T-helper 9 cell (primary cell): ENCODE measurements around the gene SLC5A2.
A peak's percentile ranks its signal among the peaks of the same experiment; 100 is the strongest.
"Not testable (repeated sequence)": the region's sequence is repeated elsewhere in the genome, so short reads cannot be mapped to it uniquely, and the experiment has no call there.

Source experiments
- DNase-seq: peaks from one replicate; pipeline ENCODE4 v3.0.0-alpha.2; 2020

The SLC5A2 gene

DNA sequence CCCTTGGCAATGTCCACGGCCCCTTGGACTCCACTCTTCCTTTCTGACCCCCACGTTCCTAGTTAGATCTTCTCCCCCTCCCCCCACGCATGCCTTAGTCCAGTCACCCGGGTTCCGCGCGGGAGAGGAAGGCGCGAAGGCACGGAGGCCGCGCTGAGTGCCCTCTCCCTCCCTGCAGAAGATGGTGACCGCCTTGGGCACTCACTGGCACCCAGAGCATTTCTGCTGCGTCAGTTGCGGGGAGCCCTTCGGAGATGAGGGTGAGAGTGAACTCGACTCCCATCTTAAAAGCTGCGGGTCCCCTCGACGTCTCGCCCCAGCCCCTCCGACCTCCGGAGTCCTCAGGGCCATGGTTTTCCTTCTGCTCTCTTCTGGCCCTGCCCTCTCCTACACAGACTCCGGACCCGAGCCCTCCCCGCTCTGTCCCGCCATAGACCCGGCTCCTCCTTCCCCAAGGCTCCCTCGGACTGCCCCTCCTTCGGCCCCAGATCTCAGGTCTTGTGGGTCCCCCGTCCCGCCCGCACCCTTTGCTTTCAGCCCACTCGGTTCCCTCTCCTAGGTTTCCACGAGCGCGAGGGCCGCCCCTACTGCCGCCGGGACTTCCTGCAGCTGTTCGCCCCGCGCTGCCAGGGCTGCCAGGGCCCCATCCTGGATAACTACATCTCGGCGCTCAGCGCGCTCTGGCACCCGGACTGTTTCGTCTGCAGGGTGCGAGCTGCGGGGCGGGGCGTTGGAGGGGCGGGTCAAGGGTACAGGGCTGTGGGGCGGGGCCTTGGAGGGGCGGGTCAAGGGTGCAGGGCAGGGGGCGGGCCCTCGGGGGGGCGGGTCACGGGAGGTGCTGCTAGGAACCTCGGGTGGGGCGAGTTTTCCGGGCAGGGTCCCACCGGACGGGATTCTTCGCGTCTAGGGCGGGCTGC, 6.4 kb upstream of the SLC5A2 start:
- DNase-seq: peak; percentile 87

DNA sequence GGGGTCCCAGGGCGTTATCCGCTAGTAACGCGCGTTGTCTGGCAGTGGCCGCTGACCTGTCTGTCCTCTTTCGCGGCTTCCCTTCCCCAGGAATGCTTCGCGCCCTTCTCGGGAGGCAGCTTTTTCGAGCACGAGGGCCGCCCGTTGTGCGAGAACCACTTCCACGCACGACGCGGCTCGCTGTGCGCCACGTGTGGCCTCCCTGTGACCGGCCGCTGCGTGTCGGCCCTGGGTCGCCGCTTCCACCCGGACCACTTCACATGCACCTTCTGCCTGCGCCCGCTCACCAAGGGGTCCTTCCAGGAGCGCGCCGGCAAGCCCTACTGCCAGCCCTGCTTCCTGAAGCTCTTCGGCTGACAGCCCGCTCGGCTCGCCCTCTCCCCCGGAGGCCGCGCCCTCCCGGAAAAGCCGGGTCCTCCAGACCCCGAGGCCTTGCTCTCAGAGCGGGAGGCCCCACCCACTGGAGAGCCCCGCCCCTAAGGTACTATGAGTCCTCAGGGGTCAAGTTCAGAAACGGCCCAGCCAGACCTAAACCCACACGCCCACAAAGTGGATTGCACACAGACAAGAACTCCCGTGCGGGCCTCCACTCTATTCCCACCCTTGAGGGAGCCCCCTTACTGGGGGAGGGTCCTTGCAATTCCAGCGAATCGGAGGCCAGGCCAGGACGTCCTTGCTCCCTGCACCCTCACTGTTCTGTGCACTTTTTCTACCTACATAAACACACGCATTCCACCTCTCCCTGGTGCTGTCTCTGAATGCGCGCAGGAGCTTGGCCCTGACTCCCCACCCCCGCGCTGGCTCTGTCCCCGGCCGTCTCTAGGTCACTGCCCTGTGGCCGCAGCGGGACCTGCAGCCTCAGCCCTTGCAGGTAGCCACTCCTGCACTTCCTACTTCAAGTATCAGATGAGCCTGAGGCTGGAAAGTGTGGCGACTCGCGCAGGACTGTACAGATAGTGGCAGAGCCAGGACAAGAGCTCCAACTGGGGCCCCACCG, 5.4 kb upstream of the SLC5A2 start:
- no peak for DNase-seq

DNA sequence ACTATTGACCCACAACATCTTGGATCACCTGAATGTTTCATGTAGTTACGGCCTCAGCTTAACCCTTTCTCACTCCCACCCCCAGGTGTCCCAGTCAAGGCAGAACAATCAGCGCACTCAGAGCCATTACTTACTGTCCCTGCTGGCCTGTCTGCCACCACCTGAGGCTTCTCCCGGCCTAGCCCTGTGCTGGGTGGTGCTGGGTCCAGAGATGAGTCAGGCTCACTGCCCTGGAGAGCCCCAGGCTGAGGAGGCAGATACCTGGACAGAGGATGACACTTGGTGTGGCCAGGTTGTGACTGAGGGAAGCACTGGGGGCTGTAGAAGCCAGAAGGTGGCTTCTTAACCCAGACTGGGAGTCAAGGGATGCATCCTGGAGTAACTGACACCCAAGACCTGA, 4.0 kb upstream of the SLC5A2 start:
- DNase-seq: no peak

DNA sequence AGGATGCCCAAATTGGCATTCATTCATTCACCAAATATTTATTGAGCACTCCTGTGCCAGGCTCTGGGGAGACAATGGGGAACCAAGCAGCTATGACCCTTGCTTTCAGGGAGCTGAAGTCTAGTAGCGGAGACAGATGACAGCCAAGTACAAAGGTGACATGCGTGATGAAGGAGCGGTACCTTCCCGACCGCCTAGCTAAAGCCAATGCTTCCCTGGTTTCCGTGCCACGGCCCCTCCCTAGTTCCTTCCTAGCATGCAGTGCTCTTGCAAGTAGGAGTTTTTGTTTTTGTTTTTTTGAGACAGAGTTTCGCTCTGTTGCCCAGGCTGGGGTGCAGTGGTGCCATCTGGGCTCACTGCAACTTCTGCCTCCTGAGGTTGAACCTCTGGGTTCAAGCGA, 3.2 kb upstream of the SLC5A2 start:
- DNase-seq: no peak

DNA sequence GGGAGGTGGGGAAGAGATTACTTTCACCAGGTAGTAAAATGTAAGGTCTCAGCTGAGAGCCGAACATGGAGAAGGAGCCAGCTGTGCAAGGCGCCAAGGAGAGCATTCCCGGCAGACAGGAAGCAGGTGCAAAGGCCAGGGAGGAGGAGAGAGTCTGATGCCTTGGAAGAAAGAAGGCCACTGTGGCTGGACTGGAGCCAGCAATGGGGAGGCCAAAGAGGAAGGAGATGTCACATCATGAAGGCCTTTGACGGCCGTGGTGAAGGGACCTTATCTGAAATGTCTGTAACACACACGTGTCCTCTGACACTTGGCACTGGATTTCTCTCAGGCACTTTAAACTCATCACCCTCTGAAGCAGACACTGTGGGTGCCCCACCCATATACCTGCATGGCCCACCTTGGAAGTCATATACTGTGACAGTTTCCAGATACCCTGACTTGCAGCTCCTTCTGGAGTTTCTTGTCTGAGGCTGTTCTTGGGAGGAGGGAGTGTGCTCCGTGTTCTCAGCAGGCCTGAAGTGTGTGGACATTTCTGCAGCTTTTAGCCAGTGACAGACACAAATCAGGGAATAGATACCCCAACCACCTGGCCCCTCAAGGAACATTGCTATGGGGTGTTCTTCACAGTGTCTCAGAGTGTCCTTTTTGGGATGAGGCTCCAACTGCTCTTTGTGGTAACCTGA, 1.9 kb upstream of the SLC5A2 start:
- no peak for DNase-seq

DNA sequence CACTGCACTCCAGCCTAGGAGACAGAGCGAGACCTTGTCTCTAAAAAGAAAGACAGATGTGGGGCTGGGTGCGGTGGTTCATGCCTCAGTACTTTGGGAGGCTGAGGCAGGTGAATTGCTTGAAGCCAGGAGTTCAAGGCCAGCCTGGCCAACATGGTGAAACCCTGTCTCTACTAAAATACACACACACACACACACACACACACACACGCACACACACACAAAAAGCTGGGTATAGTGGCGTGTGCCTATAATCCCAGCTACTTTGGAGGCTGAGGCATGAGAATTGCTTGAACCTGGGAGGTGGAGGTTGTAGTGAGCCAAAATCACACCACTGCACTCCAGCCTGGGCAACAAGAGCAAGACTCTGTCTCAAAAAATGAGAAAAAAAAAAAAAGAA, 1.1 kb downstream of the SLC5A2 start:
- DNase-seq: not testable (repeated sequence)

DNA sequence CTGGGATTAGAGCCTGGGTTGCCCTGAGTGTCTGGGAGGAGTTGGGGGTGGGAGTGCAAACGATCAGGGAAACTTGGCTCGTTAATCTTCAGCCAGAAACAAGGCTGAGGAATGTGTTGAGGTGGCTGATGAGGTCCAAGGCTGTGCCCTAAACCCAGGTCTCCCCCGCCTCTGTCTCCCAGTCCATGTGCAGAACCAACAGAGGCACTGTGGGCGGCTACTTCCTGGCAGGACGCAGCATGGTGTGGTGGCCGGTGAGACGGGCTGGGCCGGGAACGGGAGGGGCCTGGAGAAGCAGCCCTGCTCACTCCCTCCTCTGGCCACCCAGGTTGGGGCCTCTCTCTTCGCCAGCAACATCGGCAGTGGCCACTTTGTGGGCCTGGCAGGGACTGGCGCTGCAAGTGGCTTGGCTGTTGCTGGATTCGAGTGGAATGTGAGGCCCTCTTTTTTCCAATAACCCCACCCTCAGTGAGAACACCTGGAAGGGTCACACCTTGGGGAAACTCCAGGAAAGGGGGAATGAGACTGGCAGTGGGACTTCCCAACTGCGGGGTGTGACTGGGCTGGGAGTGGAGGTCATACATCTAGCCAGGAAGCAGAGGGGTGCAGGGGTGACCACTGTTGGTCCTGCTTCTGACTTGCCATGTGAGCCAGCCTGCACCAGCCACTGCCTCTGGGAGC, 1.7 kb downstream of the SLC5A2 start:
- no peak for DNase-seq

DNA sequence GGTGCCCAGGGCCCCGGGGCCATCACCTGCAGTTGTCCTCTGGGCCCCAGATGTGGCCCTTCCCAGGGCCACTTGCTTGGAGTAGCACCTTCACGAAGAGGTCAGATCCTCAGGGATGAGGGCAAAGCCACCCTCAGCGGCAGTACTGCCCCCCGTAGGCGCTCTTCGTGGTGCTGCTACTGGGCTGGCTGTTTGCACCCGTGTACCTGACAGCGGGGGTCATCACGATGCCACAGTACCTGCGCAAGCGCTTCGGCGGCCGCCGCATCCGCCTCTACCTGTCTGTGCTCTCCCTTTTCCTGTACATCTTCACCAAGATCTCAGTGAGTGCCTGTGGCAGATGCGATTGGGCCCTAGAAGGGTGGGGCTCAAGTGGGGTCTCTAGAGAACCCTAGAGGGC, 2.6 kb downstream of the SLC5A2 start:
- DNase-seq: no peak

DNA sequence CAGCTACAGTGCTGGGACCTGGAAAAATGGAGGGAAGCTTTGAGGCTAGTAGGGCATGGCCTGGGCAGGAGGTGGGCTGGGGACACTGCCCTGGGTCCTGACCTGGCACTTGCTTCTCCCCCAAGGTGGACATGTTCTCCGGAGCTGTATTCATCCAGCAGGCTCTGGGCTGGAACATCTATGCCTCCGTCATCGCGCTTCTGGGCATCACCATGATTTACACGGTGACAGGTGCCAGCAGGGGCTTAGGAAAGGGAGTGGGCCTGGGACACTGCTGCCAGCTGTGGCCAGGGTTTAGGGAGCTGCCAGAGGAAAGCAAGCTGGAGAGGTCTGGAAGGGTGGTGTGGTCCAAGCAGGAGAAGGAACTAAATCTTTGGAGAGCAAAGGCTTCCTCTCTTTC, 3.1 kb downstream of the SLC5A2 start:
- DNase-seq: no peak

DNA sequence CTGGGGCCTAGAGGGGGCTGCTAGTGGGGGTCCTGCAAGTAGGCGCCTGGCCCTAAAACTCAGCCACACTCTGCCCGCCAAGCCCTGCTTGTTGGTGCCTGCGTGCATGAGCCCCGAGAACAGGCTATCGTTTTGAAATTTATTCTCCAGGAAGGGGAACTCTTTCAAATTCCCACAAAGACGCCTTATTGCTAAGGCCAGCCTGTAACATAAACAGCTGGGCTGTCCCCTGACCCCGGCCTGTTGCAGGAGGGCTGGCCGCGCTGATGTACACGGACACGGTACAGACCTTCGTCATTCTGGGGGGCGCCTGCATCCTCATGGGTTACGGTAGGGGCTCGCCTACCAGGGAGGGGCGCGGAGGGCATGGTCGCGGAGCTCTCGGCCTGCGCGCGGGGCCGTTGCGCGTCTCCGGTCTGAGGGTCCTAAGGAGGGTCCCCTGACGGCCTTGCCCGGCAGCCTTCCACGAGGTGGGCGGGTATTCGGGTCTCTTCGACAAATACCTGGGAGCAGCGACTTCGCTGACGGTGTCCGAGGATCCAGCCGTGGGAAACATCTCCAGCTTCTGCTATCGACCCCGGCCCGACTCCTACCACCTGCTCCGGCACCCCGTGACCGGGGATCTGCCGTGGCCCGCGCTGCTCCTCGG, 4.3 kb downstream of the SLC5A2 start:
- DNase-seq: no peak

DNA sequence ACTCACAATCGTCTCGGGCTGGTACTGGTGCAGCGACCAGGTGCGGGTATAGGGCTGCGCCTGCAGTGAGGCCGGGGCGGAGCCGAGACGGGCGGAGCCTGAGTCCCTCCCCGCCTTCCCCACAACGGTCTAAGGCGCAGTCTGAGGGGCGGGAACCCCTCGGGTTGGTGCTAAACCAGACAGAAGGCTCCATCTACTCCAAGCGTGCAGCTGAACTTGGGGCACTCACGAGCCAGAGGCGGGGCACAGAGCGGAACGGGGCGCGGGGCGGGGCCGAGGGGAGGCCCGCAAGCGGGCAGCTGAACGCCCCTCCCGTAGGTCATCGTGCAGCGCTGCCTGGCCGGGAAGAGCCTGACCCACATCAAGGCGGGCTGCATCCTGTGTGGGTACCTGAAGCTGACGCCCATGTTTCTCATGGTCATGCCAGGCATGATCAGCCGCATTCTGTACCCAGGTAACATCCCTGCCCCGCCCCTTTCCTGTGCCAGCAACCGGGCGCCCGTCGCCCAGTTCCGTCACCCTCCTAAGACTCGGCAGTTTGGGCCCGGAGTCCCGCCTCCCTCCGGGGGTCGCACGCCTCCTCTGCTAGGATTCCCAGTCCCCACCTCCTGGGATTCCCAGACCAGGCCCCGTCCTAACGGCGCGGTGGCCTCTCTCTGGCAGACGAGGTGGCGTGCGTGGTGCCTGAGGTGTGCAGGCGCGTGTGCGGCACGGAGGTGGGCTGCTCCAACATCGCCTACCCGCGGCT, 5.0 kb downstream of the SLC5A2 start:
- peak; percentile 73 for DNase-seq

DNA sequence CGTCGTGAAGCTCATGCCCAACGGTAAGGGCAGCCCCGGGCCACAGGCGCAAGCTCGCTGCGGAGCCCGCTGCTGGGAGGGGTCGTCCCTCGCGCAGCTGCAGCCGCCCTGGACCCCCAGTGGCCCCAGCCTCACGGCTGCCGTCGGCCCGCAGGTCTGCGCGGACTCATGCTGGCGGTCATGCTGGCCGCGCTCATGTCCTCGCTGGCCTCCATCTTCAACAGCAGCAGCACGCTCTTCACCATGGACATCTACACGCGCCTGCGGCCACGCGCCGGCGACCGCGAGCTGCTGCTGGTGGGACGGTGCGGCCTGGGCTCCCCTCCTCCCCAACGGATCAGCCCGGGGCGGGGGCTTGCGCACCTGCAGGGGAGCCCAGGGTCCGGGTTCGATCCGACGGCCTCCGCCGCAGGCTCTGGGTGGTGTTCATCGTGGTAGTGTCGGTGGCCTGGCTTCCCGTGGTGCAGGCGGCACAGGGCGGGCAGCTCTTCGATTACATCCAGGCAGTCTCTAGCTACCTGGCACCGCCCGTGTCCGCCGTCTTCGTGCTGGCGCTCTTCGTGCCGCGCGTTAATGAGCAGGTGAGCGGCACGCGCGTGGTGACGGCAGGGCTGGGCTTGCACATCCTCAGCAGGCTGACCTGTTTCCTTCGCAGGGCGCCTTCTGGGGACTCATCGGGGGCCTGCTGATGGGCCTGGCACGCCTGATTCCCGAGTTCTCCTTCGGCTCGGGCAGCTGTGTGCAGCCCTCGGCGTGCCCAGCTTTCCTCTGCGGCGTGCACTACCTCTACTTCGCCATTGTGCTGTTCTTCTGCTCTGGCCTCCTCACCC, 5.8 kb downstream of the SLC5A2 start:
- no peak for DNase-seq

DNA sequence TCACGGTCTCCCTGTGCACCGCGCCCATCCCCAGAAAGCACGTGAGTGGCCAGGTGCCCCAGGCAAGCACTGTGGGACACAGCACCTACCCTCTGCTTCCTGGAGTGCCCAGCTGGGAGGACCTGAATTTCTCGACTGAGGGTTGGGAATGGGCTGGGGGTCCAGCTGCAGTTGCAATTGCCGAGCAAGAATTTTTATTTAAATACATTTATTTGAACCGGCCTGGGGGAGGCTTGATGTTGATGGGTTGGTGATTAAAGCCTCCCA, 6.3 kb downstream of the SLC5A2 start:
- DNase-seq: no peak

DNA sequence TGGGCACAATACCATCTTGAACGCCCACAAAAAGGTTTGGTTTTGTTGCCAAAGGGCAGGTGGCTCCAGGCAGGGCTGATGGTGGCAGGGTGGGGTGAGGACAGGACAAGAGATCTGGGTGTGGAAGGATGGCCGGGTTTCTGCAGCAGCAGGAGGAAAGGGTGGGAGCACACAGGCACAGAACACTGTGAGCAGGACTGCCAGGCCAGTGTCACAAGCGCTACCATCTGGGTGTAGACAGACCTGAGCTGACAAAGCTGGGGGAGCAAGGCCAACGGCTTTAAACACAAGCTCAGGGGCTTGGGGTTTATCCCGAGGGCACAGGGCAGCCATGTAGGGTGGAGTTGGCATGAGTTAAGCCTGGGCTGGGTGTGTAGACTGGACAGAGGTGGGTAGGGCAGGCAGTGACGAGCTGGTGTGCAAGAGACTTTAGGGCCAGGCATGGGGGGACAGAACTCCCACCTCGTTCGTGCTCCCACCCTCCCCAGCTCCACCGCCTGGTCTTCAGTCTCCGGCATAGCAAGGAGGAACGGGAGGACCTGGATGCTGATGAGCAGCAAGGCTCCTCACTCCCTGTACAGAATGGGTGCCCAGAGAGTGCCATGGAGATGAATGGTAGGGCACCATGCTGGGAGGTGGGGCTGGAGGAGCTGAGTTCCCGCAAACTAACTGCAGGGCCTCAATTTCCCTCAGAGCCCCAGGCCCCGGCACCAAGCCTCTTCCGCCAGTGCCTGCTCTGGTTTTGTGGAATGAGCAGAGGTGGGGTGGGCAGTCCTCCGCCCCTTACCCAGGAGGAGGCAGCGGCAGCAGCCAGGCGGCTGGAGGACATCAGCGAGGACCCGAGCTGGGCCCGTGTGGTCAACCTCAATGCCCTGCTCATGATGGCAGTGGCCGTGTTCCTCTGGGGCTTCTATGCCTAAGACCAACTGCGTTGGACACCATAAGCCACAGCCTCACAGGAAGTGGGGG, 7.0 kb downstream of the SLC5A2 start:
- no peak for DNase-seq

DNA sequence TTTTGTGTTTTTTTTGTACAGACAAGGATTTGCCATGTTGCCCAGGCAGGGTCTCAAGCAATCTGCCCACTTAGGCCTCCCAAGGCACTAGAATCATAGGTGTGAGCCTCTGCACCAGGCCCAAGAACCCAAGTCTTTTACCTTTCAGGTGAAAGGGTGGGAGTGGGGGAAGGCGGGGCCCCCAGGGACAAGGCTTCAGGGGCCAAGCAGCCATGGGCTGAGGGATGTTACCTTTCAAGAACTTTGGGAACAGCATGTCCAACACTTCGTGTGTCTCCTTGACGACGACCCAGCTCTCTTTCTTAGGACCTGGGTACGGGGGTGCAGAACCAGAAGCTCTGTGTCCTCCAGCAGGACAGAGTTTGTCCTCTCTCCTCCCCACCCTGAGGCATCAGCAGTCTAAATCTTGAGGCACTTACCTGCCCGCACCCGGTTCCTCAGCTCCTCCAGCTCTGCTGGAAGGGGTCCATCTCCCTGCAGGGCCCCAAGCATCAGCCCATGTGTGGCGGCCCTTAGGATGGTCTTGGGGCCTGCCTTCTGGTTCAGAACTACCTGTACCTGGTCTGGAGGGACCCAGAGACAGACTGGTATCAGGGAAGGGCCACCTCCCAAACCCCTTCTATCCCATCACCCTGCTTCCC, 9.0 kb downstream of the SLC5A2 start:
- no peak for DNase-seq

DNA sequence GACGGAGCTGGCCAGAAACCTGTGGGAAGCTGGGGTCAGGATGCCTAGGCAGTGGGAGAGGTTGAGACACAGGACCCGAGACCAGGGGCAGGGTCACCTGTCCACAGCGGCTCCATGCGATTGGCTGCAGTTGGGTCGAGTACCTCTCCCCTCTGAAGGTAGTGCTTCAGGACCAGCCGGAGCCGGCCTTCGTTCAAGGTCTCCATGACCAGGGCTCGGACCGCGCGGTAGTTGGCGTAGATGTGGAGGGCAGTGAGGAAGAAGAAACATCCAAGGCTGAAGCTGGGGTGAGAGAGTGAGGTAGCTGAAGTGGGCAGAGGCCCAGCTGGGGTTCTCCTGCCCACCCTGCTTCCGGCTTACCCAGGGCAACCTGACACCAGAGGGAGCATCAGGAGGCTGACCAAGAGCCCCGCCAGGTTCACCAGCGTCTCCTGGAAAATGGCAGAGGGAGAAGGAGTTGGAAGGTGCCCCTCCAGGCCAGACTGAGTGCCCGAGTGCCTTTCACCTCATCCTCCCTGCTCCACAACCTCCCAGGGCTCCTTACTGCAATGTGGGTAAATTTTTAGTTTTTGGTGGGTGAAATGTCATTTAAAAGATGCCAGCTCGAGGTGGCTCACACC, 10.7 kb downstream of the SLC5A2 start:
- no peak for DNase-seq

DNA sequence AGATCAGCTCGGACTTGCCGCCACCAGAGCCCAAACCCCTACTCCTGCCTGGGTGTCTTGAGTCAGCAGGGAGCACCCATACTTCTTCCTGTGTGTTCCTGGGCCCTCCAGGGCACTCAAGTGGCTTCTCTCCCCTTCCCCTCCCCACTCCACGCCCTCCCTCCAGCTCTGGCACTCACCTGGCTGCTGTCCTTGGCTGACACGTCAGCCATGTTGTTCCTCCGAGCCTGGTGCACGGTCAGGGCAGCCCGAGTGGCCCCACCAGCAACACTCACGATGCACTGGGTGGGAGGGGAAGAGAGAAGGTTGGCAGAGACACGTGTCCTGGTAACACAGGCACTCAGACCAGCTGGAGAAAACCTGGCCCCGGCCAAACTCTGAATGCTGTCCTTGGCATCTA, 13.7 kb downstream of the SLC5A2 start:
- DNase-seq: no peak

DNA sequence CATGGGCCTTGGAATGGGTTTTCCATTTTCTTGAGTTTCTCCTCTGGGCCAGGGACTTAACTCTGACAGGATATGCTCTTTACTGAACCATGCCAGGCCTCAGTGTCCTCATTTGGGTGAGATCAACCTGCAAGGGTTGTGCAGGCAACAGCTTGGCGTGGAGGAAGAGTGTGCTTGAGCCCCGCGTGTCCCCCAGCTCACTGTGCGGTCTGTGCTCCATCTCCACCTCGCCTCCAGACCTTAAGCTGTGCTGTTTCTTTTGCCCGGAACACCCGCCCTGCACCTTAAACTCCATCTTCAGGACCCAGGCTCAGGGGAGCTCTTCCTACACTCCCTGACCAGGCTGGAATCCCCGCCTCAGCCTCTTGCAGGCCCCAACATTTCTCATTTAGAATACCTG, 15.6 kb downstream of the SLC5A2 start:
- DNase-seq: no peak
